Activated CD4-positive, alpha-beta T cell treated with anti-CD3 and anti-CD28 coated beads, Interleukin-2, amount 50 U/mL, for 48 hours (primary cell): Measurements from ENCODE around the gene SLC46A1.

ENCODE experiments used
- DNase-seq, 2 experiments: peaks; one replicate each; pipeline ENCODE4 v3.0.0-alpha.2; 2020

The SLC46A1 gene

DNA sequence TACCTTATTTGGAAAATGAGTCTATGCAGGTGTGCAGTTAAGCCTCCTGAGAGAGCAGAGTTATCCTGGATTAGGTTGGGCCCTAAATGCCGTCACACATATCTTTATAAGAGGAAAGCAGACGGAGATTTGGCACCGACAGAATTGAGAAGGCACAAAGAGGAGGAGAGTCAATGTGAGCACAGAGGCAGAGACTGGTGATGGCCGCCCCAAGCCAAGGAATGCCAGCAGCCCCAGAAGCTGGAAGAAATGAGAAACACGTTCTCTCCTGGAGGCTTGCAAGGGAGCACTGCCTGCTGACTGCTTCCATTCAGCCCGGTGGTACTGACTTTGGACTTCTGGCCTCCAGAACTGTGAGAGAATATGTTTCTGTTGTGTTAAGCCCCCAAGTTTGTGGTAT, 3.2 kb downstream of the SLC46A1 start:
- DNase-seq, result no peak

DNA sequence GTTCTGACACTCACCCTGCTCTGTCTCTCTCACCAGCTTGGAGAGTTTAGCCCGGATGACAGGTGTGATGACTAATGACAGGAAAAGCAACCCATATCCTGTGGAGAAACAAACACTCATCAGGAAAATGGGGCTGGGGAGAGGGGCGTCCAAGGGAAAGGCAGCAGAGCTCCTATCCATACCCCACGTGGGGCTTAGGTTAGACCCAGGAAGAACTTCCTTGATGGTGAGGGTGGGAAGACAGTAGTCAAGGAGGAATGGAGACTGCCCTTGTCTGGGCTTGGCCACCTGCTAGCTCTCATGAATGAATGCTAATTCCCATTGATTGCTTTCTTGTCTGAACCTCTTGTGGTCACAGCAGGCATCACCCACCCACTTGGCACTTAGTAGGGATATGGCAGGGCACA, 3.8 kb downstream of the SLC46A1 start:
- DNase-seq, result no peak

DNA sequence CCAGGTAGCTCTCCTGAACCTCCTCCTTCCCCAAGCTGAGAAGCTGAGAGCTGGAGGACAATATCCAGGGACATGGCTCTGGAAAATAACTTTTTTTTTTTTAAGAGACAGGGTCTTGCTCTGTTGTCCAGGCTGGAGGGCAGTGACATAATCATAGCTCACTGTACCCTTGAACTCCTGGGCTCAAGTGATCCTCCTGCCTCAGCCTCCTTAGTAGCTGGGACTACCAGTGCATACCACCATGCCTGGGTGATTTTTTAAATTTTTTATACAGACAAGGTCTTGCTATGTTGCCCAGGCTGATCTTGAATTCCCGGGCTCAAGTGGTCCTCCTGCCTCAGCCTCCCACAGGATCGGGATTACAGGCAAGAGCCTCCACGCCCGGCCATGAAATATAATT, 6.2 kb downstream of the SLC46A1 start:
- no peak for DNase-seq

DNA sequence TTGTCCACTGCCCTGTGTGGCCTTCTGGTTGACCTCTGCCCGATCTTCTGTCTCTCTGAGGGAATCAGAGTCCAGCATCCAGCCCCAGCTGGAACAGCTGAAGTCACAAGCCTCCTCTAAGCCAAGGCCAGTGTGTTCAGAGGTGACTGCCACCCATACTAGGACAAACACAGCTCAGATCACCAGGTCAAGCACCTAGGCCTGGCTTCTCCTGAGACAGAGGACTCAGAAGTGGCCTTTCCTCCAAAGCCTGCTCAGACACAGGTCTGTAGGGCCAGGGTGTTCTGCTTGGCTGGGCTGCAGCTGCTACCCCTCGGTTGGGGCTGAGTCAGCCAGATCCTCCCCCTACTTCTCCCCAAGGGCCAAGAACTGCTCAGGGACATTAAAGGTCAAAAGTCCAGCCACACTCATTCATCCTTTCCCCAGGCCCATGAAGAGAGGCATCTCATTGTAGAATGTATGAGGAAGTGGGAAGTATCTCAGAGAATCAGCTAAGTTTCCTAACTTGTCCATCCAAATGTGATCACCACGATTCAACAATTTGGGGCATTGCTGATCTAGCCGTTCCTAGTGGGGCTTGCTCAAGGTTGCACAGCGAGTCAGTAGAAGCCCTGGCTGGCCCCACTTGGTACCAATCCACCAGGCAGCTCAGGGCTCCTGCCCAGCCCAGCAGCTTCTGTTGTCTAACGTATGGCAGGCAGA, 7.6 kb downstream of the SLC46A1 start:
- no peak for DNase-seq

GRCh38 chr17:28397687-28398279, 8.2 kb downstream of the SLC46A1 start:
- DNase-seq, result no peak

GRCh38 chr17:28397275-28397674, 8.7 kb downstream of the SLC46A1 start:
- DNase-seq, result no peak

DNA sequence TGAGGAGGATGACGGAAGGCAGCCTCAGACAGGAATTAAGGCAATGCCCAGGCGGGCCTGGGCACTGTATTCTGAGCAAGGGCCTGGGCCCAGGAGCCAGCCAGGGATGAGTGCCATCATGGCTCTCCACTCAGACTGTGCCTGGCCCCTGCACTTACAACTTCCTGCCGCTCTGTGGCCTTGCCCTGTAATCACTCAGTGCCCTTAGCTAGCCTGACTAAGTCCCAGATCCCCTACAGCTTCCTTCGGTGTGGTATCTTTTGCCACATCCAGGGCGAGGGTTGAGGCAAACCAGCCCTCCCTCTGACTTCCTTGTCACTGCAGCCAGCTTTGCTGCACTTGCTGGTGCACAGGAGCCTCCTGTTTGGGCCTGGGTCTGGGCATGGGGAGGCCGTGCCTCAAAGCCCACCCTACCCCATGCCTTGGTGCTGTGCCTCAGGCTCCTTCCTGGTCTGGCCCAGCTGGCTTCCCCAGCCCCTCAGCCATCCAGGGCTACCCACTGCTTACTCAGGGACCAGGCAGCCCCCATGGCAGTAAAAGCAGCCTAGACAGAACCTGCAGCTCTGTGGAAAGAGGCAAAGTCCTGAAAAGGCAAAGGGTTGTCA, 9.3 kb downstream of the SLC46A1 start:
- DNase-seq, result no peak

- no peak for DNase-seq
Measured at GRCh38 chr17:28395968-28396367, 10.0 kb downstream of the SLC46A1 start.

- DNase-seq, result no peak
Measured at GRCh38 chr17:28395426-28395825, 10.6 kb downstream of the SLC46A1 start.

GRCh38 chr17:28394337-28395116, 11.5 kb downstream of the SLC46A1 start:
- DNase-seq, result no peak

GRCh38 chr17:28392491-28392890, 13.5 kb downstream of the SLC46A1 start:
- DNase-seq, result no peak

DNA sequence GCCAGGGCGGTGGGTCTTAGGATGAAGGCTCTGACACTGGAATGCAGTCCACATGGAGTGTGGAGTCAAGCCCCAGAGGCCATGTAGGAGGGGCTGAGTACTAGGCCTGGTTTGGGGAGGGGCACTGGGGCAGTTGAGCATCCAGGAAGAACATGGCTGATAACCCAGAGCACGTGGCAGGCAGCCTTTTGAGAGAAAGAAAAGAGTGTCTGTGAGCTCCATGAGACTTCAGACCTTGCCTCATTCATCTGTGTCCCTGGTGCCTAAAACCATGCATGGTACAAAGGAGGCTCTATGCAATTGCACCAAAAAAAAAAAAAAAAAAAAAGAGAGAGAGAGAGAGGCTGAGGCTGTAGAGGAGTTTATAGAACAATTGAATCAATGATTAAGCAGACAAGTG, 14.6 kb downstream of the SLC46A1 start:
- no peak for DNase-seq

DNA sequence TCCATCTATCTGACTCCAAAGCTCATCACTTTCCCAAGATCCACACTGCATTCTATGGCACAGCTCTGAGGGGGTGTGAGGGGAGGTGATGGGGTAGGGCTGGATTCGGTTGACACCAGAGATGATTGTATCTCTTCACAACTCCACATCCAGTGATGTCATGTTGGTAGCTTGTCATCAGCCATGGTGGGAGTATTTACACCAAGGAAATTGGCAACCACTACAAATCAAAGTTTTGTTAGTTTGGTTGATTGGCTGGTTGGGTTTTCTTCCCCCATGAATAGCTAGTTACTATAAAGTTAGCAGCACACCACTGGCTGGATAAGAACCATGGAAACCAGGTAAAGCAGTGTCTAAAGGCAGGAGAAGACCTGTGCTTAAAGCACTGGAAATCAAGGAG, 15.0 kb downstream of the SLC46A1 start:
- DNase-seq, result no peak

DNA sequence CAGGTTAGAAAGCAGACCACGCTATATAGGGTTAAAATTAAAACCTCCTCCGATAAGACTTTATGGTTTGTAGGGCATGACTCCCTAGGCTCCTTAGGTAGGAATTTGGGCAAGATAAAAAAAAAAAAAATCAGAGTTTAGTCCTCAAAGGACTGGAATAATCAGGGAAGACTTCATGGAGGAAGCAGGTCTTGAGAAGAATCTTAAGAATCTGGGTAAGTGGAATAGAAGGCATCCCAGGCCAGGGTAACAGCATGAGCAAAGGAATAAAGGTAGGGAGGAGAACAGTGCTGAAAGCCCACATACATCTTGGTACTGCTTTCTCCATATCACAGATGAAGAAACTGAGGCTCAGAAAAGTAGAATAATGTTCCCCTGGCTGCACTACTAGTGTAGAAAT, 15.4 kb downstream of the SLC46A1 start:
- DNase-seq, result no peak

DNA sequence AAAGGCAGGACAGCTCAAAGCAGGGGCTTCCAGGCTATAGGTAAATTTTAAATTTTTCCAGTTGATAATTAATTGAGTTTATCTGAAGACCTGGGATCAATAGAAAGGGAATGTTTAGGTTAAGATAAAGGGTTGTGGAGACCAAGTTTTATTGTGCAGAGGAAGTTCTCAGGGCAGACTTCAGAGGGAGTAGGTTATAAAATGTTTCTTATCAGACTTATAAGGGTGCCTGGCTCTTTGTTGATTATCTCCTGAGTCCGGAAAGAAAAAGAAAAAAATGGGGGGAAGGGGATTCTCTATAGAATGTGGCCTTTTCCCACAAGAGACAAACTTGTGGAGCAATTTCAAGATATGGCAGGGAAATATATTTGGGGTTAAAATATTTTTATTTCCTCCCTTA, 15.9 kb downstream of the SLC46A1 start:
- no peak for DNase-seq

GRCh38 chr17:28388106-28388505, 17.9 kb downstream of the SLC46A1 start:
- no peak for DNase-seq

GRCh38 chr17:28386391-28386790, 19.6 kb downstream of the SLC46A1 start:
- DNase-seq, result no peak

GRCh38 chr17:28385406-28385805, 20.6 kb downstream of the SLC46A1 start:
- peak in 1 of 2 experiments; percentile 38 for DNase-seq

- DNase-seq, result peak in 1 of 2 experiments; percentile 32
Measured at GRCh38 chr17:28385037-28385400, 21.0 kb downstream of the SLC46A1 start.

DNA sequence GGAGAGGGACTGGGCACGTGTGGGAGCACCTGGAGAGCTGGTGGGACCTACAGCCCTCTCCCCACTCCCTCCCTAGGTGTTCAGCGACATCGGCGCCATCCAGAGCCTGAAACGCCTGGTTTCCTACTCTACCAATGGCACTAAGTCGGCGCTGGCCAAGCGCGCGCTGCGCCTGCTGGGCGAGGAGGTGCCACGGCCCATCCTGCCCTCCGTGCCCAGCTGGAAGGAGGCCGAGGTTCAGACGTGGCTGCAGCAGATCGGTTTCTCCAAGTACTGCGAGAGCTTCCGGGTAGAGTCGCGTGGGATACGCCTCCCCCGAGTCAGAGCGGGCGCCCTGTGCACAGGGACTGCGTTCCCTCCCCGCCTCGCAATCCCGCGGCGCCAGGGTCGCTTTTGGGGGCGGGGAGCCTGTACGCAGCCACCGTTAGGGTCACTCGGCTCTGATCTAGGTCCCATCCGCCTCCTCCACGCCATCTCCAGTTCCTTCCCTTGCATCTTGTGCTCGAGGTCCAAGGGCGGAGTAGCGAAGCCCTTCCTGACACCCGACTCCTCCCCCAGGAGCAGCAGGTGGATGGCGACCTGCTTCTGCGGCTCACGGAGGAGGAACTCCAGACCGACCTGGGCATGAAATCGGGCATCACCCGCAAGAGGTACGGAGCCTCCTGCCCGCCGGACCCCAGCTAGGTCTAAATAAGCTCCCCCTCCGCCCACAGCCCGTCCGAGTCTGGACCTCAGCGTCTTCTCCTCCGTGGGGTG, 21.6 kb downstream of the SLC46A1 start:
- peak; percentile 67 to 77 for DNase-seq

DNA sequence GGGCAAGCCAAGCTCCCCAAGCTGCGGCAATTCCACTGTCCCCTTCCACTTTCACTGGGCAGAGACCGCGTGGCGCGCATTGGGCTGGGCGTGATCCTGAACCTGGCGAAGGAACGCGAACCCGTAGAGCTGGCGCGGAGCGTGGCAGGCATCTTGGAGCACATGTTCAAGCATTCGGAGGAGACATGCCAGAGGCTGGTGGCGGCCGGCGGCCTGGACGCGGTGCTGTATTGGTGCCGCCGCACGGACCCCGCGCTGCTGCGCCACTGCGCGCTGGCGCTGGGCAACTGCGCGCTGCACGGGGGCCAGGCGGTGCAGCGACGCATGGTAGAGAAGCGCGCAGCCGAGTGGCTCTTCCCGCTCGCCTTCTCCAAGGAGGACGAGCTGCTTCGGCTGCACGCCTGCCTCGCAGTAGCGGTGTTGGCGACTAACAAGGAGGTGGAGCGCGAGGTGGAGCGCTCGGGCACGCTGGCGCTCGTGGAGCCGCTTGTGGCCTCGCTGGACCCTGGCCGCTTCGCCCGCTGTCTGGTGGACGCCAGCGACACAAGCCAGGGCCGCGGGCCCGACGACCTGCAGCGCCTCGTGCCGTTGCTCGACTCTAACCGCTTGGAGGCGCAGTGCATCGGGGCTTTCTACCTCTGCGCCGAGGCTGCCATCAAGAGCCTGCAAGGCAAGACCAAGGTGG, 24.7 kb downstream of the SLC46A1 start:
- DNase-seq, result peak; percentile 31 to 46
